ENCODE results near the gene CEP152. TPM values are rescaled to one million over a fixed set of nuclear protein-coding genes. Genes with fewer than 3 reads are reported as not detected.
"Not testable (repeated sequence)": the region's sequence is repeated elsewhere in the genome, so short reads cannot be mapped to it uniquely, and the experiment has no call there.

The CEP152 gene
- total RNA-seq, 1 donor from 2014 or later = 4.2 TPM

DNA sequence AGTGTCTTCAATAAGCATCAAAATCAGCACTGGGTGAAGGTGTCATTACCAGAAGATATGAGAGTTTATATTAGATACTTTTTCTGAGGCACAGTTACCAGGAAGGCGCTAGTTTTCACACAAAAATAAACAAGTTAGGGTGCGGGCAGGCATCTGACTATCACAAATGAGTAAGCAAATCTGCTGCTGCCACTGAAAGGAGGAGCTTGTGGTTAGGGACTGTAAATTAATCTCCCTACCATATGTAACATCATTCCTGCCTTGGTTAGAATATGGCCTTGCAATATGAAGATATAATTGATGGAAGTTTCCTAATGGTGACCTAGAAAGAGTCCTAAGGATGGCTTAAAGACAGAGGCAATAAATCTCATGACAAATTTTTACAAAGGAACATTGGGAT is 47.5 kb upstream of the CEP152 start:
- H3K4me3 ChIP-seq (ENCODE audit: insufficient read depth, low read depth, low read length) = no peak overlapping the region
- H3K4me1 ChIP-seq (ENCODE audit: insufficient read depth, low read length) = peaks cover 17% of the 10 kb centered on the region
- no peaks in the 10 kb centered on the region for H3K27me3 ChIP-seq (ENCODE audit: insufficient read depth, low read length)
- no peaks in the 10 kb centered on the region for H3K36me3 ChIP-seq (ENCODE audit: insufficient read depth, low read length)
- FAIRE-seq (no peak), DNase-seq (ENCODE audit: low read depth) (peak; percentile 65)
- no peak overlapping the region for H2AFZ ChIP-seq (ENCODE audit: low read depth, low read length)
- H3K4me1 Mint-ChIP-seq (ENCODE audit: low read depth, unreplicated experiment) = peaks cover 36% of the 10 kb centered on the region
- H3K4me3 Mint-ChIP-seq (ENCODE audit: unreplicated experiment) = no peak overlapping the region
- no peaks in the 10 kb centered on the region for H3K27me3 Mint-ChIP-seq (ENCODE audit: low read depth, unreplicated experiment)
- H3K9ac ChIP-seq (ENCODE audit: low read length) = no peak overlapping the region
- H3K27ac Mint-ChIP-seq (ENCODE audit: unreplicated experiment) = no peak overlapping the region
- no peaks in the 10 kb centered on the region for H3K9me3 ChIP-seq (ENCODE audit: insufficient read depth, low read depth, low read length)
- no peak for TF ChIP-seq EZH2 (IDR thresholded peaks at IDR 0.05; ENCODE audit: insufficient read depth, low read length)
- TF ChIP-seq, protein P1, sequence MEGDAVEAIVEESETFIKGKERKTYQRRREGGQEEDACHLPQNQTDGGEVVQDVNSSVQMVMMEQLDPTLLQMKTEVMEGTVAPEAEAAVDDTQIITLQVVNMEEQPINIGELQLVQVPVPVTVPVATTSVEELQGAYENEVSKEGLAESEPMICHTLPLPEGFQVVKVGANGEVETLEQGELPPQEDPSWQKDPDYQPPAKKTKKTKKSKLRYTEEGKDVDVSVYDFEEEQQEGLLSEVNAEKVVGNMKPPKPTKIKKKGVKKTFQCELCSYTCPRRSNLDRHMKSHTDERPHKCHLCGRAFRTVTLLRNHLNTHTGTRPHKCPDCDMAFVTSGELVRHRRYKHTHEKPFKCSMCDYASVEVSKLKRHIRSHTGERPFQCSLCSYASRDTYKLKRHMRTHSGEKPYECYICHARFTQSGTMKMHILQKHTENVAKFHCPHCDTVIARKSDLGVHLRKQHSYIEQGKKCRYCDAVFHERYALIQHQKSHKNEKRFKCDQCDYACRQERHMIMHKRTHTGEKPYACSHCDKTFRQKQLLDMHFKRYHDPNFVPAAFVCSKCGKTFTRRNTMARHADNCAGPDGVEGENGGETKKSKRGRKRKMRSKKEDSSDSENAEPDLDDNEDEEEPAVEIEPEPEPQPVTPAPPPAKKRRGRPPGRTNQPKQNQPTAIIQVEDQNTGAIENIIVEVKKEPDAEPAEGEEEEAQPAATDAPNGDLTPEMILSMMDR (IDR thresholded peaks at IDR 0.05; ENCODE audit: insufficient read depth, low read depth, low read length) = no peak
- no peaks in the 10 kb centered on the region for H3K9me3 Mint-ChIP-seq (ENCODE audit: unreplicated experiment)
- no peak overlapping the region for H3K27ac ChIP-seq (ENCODE audit: low read depth, low read length)
- H3K36me3 Mint-ChIP-seq (ENCODE audit: low read depth, unreplicated experiment) = peaks cover 4% of the 10 kb centered on the region
- H3K79me2 ChIP-seq (ENCODE audit: insufficient read depth, low read length) = no peaks in the 10 kb centered on the region
- no peaks in the 10 kb centered on the region for H4K20me1 ChIP-seq (ENCODE audit: insufficient read depth, low read length)
- no peak overlapping the region for H3K4me2 ChIP-seq (ENCODE audit: low read length)

DNA sequence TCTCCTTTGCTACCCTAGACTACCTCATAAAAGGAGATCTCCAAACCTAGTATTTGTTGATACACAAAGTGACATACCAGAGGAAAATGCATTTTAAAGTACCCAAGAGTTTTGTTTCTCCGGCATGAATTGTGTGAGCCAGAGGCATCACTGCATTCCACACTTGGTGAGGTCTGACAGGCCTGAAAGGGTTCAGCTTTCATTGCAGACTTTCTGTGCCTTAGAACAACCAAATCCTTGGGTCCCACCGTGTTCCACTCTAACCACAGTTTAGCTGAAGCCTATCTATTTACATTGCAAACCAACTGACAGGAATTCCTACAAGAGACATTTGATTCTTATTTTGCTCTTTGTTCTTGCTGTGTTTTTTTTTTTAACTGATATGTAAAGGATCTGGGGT is 46.1 kb upstream of the CEP152 start:
- no peaks in the 10 kb centered on the region for H3K27me3 Mint-ChIP-seq (ENCODE audit: low read depth, unreplicated experiment)
- peak; percentile 36 for DNase-seq (ENCODE audit: low read depth)
- Histone ChIP-seq H3K79me2 (ENCODE audit: insufficient read depth, low read length) (no peaks in the 10 kb centered on the region), H3K27me3 (ENCODE audit: insufficient read depth, low read length) (no peaks in the 10 kb centered on the region), H3K4me1 (ENCODE audit: insufficient read depth, low read length) (peaks cover 17% of the 10 kb centered on the region), H3K9ac (ENCODE audit: low read length) (no peak overlapping the region), H3K4me2 (ENCODE audit: low read length) (no peak overlapping the region), H3K36me3 (ENCODE audit: insufficient read depth, low read length) (no peaks in the 10 kb centered on the region), H3K27ac (ENCODE audit: low read depth, low read length) (no peak overlapping the region), H4K20me1 (ENCODE audit: insufficient read depth, low read length) (no peaks in the 10 kb centered on the region), H3K9me3 (ENCODE audit: insufficient read depth, low read depth, low read length) (no peaks in the 10 kb centered on the region), H3K4me3 (ENCODE audit: insufficient read depth, low read depth, low read length) (no peak overlapping the region), H2AFZ (ENCODE audit: low read depth, low read length) (no peak overlapping the region)
- no peaks in the 10 kb centered on the region for H3K9me3 Mint-ChIP-seq (ENCODE audit: unreplicated experiment)
- H3K36me3 Mint-ChIP-seq (ENCODE audit: low read depth, unreplicated experiment) = peaks cover 4% of the 10 kb centered on the region
- peaks cover 29% of the 10 kb centered on the region for H3K4me1 Mint-ChIP-seq (ENCODE audit: low read depth, unreplicated experiment)
- TF ChIP-seq EZH2 (IDR thresholded peaks at IDR 0.05; ENCODE audit: insufficient read depth, low read length) = no peak
- TF ChIP-seq, protein P1 (IDR thresholded peaks at IDR 0.05; ENCODE audit: insufficient read depth, low read depth, low read length) = no peak
- no peak for FAIRE-seq
- H3K4me3 Mint-ChIP-seq (ENCODE audit: unreplicated experiment) = peak overlapping the region; percentile 3
- H3K27ac Mint-ChIP-seq (ENCODE audit: unreplicated experiment) = peak overlapping the region; percentile 73

DNA sequence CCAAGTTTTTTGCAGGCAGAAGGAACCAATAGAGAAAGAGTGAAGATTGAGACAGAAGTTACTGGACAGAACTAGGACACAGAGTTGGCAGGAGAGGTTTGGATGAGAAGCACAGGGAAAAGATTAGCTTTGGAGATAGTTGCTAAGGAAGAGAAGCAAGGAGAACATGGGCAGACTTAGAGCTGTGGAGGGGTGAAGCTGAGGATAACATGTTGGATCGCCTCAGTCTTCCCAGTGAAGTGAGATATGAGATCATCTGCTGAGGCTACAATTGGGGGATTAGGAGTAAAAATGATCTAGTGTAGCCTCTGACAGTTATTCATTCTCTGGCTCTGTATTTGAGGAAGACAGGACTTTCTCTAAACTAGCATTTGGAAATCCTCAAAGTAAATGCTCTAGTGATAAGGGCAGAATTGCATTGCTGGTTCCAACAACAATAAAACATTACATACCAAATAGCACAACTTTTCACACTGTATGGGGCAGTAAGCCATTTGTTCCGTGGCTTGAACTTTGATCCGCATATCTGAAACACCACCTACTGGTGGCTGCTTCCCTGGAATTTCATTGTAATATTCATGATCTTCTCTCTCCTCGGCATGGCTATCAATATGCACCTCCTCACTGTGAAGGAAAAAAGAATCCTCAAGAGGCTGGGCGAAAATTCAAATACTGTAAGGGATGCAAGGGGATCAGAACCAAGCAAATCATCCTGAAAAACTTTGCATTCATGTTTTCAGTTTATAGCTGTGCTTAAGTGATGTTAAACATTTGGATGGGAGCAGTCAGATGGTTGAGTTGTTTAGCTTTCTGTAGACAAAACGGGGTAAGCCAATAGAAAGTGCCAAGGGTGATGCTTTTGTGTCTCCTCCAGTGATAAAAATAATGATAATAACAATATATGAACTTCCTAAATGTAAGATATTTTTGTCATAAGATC is 44.9 kb upstream of the CEP152 start:
- FAIRE-seq = peak; percentile 93
- no peak overlapping the region for H3K9ac ChIP-seq (ENCODE audit: low read length)
- no peaks in the 10 kb centered on the region for H3K9me3 Mint-ChIP-seq (ENCODE audit: unreplicated experiment)
- peak; percentile 80 for DNase-seq (ENCODE audit: low read depth)
- H3K4me2 ChIP-seq (ENCODE audit: low read length) = peak overlapping the region; percentile 14
- no peak for TF ChIP-seq EZH2 (IDR thresholded peaks at IDR 0.05; ENCODE audit: insufficient read depth, low read length)
- TF ChIP-seq, protein P1 (IDR thresholded peaks at IDR 0.05; ENCODE audit: insufficient read depth, low read depth, low read length) = peak; percentile 54
- no peak overlapping the region for H3K27ac ChIP-seq (ENCODE audit: low read depth, low read length)
- no peak overlapping the region for H3K27ac Mint-ChIP-seq (ENCODE audit: unreplicated experiment)
- no peak overlapping the region for H3K4me3 ChIP-seq (ENCODE audit: insufficient read depth, low read depth, low read length)
- no peaks in the 10 kb centered on the region for H3K27me3 Mint-ChIP-seq (ENCODE audit: low read depth, unreplicated experiment)
- H3K79me2 ChIP-seq (ENCODE audit: insufficient read depth, low read length) = no peaks in the 10 kb centered on the region
- peak overlapping the region; percentile 13 for H2AFZ ChIP-seq (ENCODE audit: low read depth, low read length)
- H3K27me3 ChIP-seq (ENCODE audit: insufficient read depth, low read length) = no peaks in the 10 kb centered on the region
- peaks cover 17% of the 10 kb centered on the region for H3K4me1 ChIP-seq (ENCODE audit: insufficient read depth, low read length)
- peaks cover 29% of the 10 kb centered on the region for H3K4me1 Mint-ChIP-seq (ENCODE audit: low read depth, unreplicated experiment)
- H4K20me1 ChIP-seq (ENCODE audit: insufficient read depth, low read length) = no peaks in the 10 kb centered on the region
- no peaks in the 10 kb centered on the region for H3K36me3 ChIP-seq (ENCODE audit: insufficient read depth, low read length)
- no peaks in the 10 kb centered on the region for H3K9me3 ChIP-seq (ENCODE audit: insufficient read depth, low read depth, low read length)
- H3K4me3 Mint-ChIP-seq (ENCODE audit: unreplicated experiment) = no peak overlapping the region
- H3K36me3 Mint-ChIP-seq (ENCODE audit: low read depth, unreplicated experiment) = peaks cover 4% of the 10 kb centered on the region

DNA sequence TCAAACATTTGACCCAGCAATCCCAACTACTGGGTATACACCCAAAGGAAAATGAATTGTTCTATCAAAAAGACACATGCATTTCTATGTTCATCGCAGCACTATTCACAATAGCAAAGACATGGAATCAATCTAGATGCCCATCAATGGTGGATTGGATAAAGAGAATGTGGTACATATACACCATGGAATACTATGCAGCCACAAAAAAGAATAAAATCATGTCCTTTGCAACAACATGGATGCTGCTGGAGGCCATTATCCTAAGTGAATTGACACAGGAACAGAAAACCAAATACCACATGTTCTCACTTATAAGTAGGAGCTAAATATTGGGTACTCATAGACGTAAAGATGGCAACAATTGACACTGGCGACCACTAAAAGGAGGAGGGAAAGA is 43.6 kb upstream of the CEP152 start:
- H3K9ac ChIP-seq (ENCODE audit: low read length); H3K27me3 Mint-ChIP-seq (ENCODE audit: low read depth, unreplicated experiment); H4K20me1 ChIP-seq (ENCODE audit: insufficient read depth, low read length); H2AFZ ChIP-seq (ENCODE audit: low read depth, low read length); H3K4me2 ChIP-seq (ENCODE audit: low read length); H3K27me3 ChIP-seq (ENCODE audit: insufficient read depth, low read length); H3K36me3 ChIP-seq (ENCODE audit: insufficient read depth, low read length); H3K4me3 ChIP-seq (ENCODE audit: insufficient read depth, low read depth, low read length); FAIRE-seq; H3K79me2 ChIP-seq (ENCODE audit: insufficient read depth, low read length); H3K27ac Mint-ChIP-seq (ENCODE audit: unreplicated experiment); H3K9me3 ChIP-seq (ENCODE audit: insufficient read depth, low read depth, low read length); H3K36me3 Mint-ChIP-seq (ENCODE audit: low read depth, unreplicated experiment); H3K9me3 Mint-ChIP-seq (ENCODE audit: unreplicated experiment); H3K27ac ChIP-seq (ENCODE audit: low read depth, low read length); DNase-seq (ENCODE audit: low read depth); H3K4me3 Mint-ChIP-seq (ENCODE audit: unreplicated experiment): not testable (repeated sequence)
- H3K4me1 ChIP-seq (ENCODE audit: insufficient read depth, low read length) = peaks cover 17% of the 10 kb centered on the region
- peaks cover 29% of the 10 kb centered on the region for H3K4me1 Mint-ChIP-seq (ENCODE audit: low read depth, unreplicated experiment)

Measured in astrocyte (in vitro differentiated cells and primary cell).